Measurements from ENCODE around the gene JDP2.

JDP2 gene

GRCh38 chr14:75504411-75504810 is 76.6 kb downstream of the JDP2 start:
- Histone ChIP-seq H4K20me1 (ENCODE audit: insufficient read depth) (no peaks in the 10 kb centered on the region), H3K4me2 (no peak overlapping the region), H3K27me3 (ENCODE audit: insufficient read depth, low read depth) (no peaks in the 10 kb centered on the region), H3K9ac (no peak overlapping the region), H3K27ac (no peak overlapping the region), H2AFZ (ENCODE audit: low read depth) (no peak overlapping the region), H3K4me3 (IDR thresholded peaks at IDR 0.05; ENCODE audit: insufficient read depth, low read depth, low read length) (no peak overlapping the region), H3K79me2 (ENCODE audit: insufficient read depth, low read depth) (no peaks in the 10 kb centered on the region), H3K36me3 (ENCODE audit: insufficient read depth) (no peaks in the 10 kb centered on the region), H3K4me1 (ENCODE audit: low read depth, poor library complexity, severe bottlenecking) (no peaks in the 10 kb centered on the region)
- TF ChIP-seq CTCF (conservative IDR thresholded peaks at IDR 0.05; ENCODE audit: low read depth, low read length), result no peak

GRCh38 chr14:75506930-75507329 is 79.1 kb downstream of the JDP2 start:
- no peaks in the 10 kb centered on the region for H4K20me1 ChIP-seq (ENCODE audit: insufficient read depth)
- no peak overlapping the region for H2AFZ ChIP-seq (ENCODE audit: low read depth)
- no peaks in the 10 kb centered on the region for H3K79me2 ChIP-seq (ENCODE audit: insufficient read depth, low read depth)
- no peak overlapping the region for H3K4me3 ChIP-seq (IDR thresholded peaks at IDR 0.05; ENCODE audit: insufficient read depth, low read depth, low read length)
- H3K9ac ChIP-seq, result no peak overlapping the region
- H3K4me2 ChIP-seq, result no peak overlapping the region
- no peaks in the 10 kb centered on the region for H3K4me1 ChIP-seq (ENCODE audit: low read depth, poor library complexity, severe bottlenecking)
- H3K27ac ChIP-seq, result no peak overlapping the region
- TF ChIP-seq CTCF (conservative IDR thresholded peaks at IDR 0.05; ENCODE audit: low read depth, low read length), result no peak
- H3K27me3 ChIP-seq (ENCODE audit: insufficient read depth, low read depth), result no peaks in the 10 kb centered on the region
- no peaks in the 10 kb centered on the region for H3K36me3 ChIP-seq (ENCODE audit: insufficient read depth)

- Histone ChIP-seq H3K4me1 (ENCODE audit: low read depth, poor library complexity, severe bottlenecking) (no peaks in the 10 kb centered on the region), H3K36me3 (ENCODE audit: insufficient read depth) (no peaks in the 10 kb centered on the region), H3K4me3 (IDR thresholded peaks at IDR 0.05; ENCODE audit: insufficient read depth, low read depth, low read length) (no peak overlapping the region), H2AFZ (ENCODE audit: low read depth) (no peak overlapping the region), H3K27me3 (ENCODE audit: insufficient read depth, low read depth) (no peaks in the 10 kb centered on the region), H3K9ac (no peak overlapping the region), H3K79me2 (ENCODE audit: insufficient read depth, low read depth) (no peaks in the 10 kb centered on the region), H3K27ac (no peak overlapping the region), H4K20me1 (ENCODE audit: insufficient read depth) (no peaks in the 10 kb centered on the region), H3K4me2 (no peak overlapping the region)
- TF ChIP-seq CTCF (conservative IDR thresholded peaks at IDR 0.05; ENCODE audit: low read depth, low read length), result no peak
These were observed 82.7 kb downstream of the JDP2 start for GRCh38 chr14:75510547-75510946.

GRCh38 chr14:75511201-75511600 is 83.4 kb downstream of the JDP2 start:
- H4K20me1 ChIP-seq (ENCODE audit: insufficient read depth), result no peaks in the 10 kb centered on the region
- H3K4me3 ChIP-seq (IDR thresholded peaks at IDR 0.05; ENCODE audit: insufficient read depth, low read depth, low read length), result no peak overlapping the region
- no peaks in the 10 kb centered on the region for H3K36me3 ChIP-seq (ENCODE audit: insufficient read depth)
- H3K79me2 ChIP-seq (ENCODE audit: insufficient read depth, low read depth), result no peaks in the 10 kb centered on the region
- no peaks in the 10 kb centered on the region for H3K27me3 ChIP-seq (ENCODE audit: insufficient read depth, low read depth)
- no peak overlapping the region for H3K4me2 ChIP-seq
- TF ChIP-seq CTCF (conservative IDR thresholded peaks at IDR 0.05; ENCODE audit: low read depth, low read length), result no peak
- no peak overlapping the region for H3K27ac ChIP-seq
- H2AFZ ChIP-seq (ENCODE audit: low read depth), result no peak overlapping the region
- H3K9ac ChIP-seq, result no peak overlapping the region
- no peaks in the 10 kb centered on the region for H3K4me1 ChIP-seq (ENCODE audit: low read depth, poor library complexity, severe bottlenecking)

Data from KMS-11 (cell line).